Astrocyte (in vitro differentiated cells and primary cell): ENCODE data around the gene MAP1B.

ENCODE experiments used
- CTCF ChIP-seq: IDR thresholded peaks from 2 replicates; pipeline ENCODE4 v1.5.1; 2011; ENCODE audit warnings: low read depth, mild to moderate bottlenecking, inconsistent platforms, low read length, moderate library complexity; ENCODE audit not compliant: insufficient read depth
- EZH2 ChIP-seq: IDR thresholded peaks from 2 replicates; pipeline ENCODE4 v1.6.1; 2012; ENCODE audit warnings: mild to moderate bottlenecking, low read length, inconsistent platforms; ENCODE audit not compliant: insufficient read depth

DNA sequence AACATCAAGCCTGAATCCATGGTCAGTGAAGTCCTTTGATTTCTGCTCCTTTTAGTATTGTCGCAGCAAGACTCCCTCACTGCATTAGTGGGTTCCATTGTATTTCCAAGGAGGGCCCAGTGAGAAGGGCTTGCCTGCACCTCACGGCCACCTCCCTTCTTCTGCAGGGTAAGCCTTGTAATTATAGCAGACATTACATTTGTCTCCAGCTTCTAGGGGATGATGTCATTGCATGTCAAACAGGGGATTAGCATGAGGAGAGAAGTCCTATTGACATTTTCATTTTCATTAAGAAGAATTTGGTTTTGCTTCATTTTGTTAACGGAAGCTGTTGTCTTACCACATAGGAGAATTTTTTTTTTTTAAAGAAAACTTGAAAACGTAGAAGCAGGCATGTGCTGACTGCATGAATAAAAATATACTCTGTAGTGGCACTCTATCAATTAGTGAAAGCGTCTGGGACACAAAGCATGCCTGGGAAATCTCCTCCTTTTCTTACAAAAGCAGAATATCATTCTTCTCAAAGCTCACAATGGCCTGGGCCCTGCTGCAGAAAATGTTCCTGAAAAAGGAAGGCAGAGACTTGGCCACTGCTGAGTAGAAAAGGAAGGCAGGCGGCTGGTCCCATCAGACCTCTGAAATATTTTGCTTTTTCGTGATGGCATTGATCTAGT, 27.1 kb downstream of the MAP1B start:
- TF ChIP-seq CTCF (no peak), EZH2 (no peak)
